ENCODE results near the gene MEX3B.

Gene MEX3B

DNA sequence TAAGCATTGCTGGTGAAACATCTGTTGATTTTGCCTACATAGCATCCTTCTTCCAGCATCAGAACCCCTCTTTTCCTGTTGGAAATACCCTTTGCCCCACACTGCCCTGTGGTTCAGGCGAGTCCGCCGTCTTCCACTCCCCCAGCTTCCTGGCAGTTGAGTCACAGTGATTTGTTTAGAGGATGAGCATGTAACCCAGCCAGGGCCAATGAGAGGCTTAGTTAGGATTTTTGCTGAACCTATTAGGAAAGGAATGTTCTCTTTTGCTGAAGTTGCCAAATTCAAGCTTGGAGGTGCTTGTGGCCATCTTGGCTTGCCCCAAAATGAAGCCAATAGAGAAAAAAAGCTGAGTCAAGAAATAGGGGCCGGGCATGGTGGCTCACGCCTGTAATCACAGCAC is 19.0 kb upstream of the MEX3B start:
- Histone ChIP-seq H3K4me3 (ENCODE audit: low read depth, low read length) (no peak overlapping the region), H3K4me1 (ENCODE audit: control insufficient read depth, insufficient read depth, low read length) (no peaks in the 10 kb centered on the region), H3K27me3 (ENCODE audit: control insufficient read depth, insufficient read depth, low read length) (peaks cover 64% of the 10 kb centered on the region), H3K9ac (ENCODE audit: low read depth, low read length) (no peak overlapping the region), H3K9me3 (ENCODE audit: control insufficient read depth, insufficient read depth, low read length) (no peaks in the 10 kb centered on the region), H3K36me3 (ENCODE audit: control insufficient read depth, insufficient read depth, low read length) (no peaks in the 10 kb centered on the region)

DNA sequence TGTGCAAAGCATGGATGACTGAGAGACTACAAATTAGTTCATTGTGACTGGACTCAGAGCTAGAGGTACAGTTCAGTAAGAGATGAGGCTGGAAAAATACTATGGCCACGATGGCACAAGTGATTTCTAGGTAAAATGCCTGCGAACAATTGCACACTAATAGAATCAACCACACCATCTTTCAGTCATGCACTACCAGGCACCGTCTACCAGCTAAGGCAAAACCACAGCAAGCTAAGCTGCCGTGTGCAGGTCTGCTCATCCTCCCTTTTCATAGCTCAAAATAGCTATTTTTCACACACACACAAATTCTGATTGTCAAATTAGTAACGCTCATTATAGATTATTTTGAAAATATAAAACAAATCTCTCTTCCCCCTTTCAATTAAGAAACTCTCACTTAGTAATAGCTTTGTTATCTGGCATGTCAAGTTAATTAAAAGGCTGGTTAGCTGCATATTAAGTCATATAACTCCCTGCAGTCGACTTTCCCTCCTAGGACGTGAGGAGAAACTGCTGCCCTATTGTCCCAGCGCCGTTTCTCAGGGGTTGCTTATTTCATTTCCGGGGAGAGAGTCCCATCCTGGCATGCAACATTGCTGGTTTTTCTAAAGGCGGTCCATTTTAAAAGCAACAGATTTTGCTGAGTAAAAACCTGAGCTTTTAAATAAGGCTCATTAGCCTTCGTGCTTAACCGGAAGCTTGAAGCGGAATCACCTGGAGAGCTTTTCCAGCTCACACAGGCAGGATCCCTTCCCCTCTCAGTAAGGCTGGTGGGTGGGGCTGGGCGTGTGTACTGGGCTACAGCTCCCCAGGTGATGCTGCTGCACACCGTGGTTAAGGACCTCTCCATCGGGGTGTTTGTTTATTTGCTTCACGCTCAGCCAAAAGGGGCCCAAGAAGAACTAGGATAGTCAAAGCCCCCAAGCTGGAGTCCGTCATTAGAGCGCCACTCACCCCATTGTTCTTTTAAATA is 16.9 kb upstream of the MEX3B start:
- Histone ChIP-seq H3K36me3 (ENCODE audit: control insufficient read depth, insufficient read depth, low read length) (no peaks in the 10 kb centered on the region), H3K4me3 (ENCODE audit: low read depth, low read length) (peak overlapping the region; percentile 40), H3K9ac (ENCODE audit: low read depth, low read length) (no peak overlapping the region), H3K9me3 (ENCODE audit: control insufficient read depth, insufficient read depth, low read length) (no peaks in the 10 kb centered on the region), H3K27me3 (ENCODE audit: control insufficient read depth, insufficient read depth, low read length) (peaks cover 83% of the 10 kb centered on the region), H3K4me1 (ENCODE audit: control insufficient read depth, insufficient read depth, low read length) (peaks cover 5% of the 10 kb centered on the region)

DNA sequence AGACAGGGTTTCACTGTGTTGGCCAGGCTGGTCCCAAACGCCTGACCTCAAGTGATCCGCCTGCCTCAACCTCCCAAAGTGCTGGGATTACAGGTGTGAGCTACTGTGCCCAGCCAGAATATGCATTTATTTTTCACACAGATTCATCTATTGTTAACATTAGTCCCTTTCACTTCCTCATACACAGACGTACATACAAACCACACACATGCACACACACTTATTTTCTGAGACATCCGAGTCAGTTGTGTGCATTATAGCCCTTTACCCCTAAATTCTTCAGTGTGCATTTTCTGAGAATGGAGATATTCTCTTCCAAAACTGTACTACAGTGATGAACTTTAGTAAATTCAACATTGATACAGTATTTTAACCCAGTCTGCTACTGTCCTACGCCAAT is 15.0 kb upstream of the MEX3B start:
- Histone ChIP-seq H3K9ac (ENCODE audit: low read depth, low read length) (no peak overlapping the region), H3K27me3 (ENCODE audit: control insufficient read depth, insufficient read depth, low read length) (peaks cover 97% of the 10 kb centered on the region), H3K4me1 (ENCODE audit: control insufficient read depth, insufficient read depth, low read length) (peaks cover 17% of the 10 kb centered on the region), H3K9me3 (ENCODE audit: control insufficient read depth, insufficient read depth, low read length) (no peaks in the 10 kb centered on the region), H3K36me3 (ENCODE audit: control insufficient read depth, insufficient read depth, low read length) (no peaks in the 10 kb centered on the region), H3K4me3 (ENCODE audit: low read depth, low read length) (no peak overlapping the region)

DNA sequence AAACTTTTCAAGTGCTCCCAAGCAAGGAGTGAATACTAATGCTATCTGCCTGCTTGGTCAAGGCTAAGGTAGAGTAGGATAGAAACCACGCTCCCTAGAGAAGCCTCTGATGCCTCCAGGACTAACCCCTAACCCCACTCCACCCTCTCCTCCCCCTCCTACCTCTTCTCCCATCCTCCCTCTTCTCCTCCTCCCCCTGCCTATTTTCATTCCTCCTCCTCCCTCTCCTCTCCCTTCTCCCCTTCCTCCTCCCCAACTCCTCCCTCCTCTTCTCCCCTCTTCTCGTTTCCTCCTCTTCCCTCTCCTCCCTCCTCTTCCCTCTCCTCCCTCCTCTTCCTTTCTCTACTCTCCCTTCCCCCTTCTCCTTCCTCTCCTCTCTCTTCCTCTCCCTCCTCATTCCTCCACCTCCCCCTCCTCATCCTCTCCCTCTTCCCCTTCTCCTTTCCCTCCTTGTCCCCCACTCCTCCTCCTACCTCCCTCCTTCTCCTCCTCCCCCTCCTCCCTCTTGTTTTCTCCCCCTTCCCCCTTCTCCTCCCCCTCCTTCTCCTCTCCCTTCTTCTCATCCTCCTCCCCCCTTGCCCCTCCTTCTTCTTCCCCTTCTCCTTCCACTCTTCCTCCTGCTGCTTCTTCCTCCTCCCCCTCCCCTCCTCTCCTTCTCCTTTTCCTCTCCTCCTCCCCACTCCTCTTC is 12.8 kb upstream of the MEX3B start:
- Histone ChIP-seq H3K4me3 (ENCODE audit: low read depth, low read length) (peak overlapping the region; percentile 39), H3K4me1 (ENCODE audit: control insufficient read depth, insufficient read depth, low read length) (peaks cover 17% of the 10 kb centered on the region), H3K27me3 (ENCODE audit: control insufficient read depth, insufficient read depth, low read length) (peaks cover 82% of the 10 kb centered on the region), H3K9me3 (ENCODE audit: control insufficient read depth, insufficient read depth, low read length) (no peaks in the 10 kb centered on the region), H3K36me3 (ENCODE audit: control insufficient read depth, insufficient read depth, low read length) (no peaks in the 10 kb centered on the region), H3K9ac (ENCODE audit: low read depth, low read length) (no peak overlapping the region)

DNA sequence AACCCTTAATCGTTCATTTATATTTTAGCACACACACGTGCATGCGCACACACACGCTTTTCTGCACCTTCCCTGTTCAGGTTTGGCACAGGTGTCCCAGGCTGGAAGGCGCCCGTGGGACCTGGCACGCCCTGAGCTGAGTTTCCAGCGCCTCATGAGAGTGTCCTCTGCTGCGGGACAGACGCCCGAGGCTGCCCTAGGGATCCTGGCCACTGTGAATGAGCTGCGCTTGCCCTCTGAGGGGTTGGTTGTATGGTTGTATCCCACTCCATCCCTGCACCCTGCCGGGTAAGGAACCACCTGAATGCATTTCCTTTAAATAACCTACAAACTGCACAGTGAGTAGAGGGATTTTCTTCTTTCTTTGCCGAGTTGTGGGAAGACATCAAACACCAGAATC is 12.2 kb upstream of the MEX3B start:
- Histone ChIP-seq H3K9ac (ENCODE audit: low read depth, low read length) (no peak overlapping the region), H3K27me3 (ENCODE audit: control insufficient read depth, insufficient read depth, low read length) (peaks cover 81% of the 10 kb centered on the region), H3K4me1 (ENCODE audit: control insufficient read depth, insufficient read depth, low read length) (peaks cover 17% of the 10 kb centered on the region), H3K4me3 (ENCODE audit: low read depth, low read length) (peak overlapping the region; percentile 39), H3K9me3 (ENCODE audit: control insufficient read depth, insufficient read depth, low read length) (no peaks in the 10 kb centered on the region), H3K36me3 (ENCODE audit: control insufficient read depth, insufficient read depth, low read length) (no peaks in the 10 kb centered on the region)

DNA sequence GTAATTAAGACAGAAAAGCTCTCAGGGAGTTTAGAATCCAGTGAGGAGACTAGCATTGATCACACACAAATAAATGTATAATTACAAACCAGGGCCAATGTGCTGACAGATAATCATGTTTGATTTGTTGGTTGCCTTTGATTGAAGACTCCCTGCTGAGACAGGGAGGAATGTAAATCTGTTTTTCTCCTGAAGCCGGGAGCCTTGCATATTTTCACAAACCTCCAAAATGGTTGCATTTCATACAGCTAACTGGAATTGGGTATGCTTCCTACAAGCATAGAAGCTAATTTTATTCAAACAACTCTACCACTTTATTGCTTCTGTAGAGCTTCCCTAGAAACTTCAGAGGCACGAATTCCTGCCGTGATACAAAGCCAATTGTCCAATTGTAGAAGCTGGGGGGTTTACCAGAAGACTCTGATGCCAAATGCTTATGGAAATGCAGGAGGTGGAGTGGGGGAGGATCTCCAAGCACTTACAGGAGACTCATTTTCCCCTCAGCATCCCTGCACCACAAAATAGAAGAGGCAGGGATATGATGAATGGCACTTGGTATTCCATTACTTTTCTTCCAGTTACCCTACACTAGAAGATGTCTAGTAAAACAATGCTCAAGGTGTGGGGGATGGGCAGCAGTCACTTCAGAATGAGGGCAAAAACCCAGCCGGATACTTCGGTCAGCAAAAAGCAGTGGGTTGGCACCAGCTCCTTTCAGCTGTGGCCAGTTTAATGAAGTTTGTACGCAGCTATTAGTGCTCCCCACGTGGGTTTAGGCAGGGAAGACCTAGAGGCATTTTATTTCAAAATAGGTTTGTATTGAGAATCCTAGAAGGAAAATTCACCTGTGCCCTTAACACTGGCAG is 11.4 kb upstream of the MEX3B start:
- Histone ChIP-seq H3K27me3 (ENCODE audit: control insufficient read depth, insufficient read depth, low read length) (peaks cover 73% of the 10 kb centered on the region), H3K4me3 (ENCODE audit: low read depth, low read length) (peak overlapping the region; percentile 39), H3K4me1 (ENCODE audit: control insufficient read depth, insufficient read depth, low read length) (peaks cover 17% of the 10 kb centered on the region), H3K9me3 (ENCODE audit: control insufficient read depth, insufficient read depth, low read length) (no peaks in the 10 kb centered on the region), H3K9ac (ENCODE audit: low read depth, low read length) (no peak overlapping the region), H3K36me3 (ENCODE audit: control insufficient read depth, insufficient read depth, low read length) (no peaks in the 10 kb centered on the region)

DNA sequence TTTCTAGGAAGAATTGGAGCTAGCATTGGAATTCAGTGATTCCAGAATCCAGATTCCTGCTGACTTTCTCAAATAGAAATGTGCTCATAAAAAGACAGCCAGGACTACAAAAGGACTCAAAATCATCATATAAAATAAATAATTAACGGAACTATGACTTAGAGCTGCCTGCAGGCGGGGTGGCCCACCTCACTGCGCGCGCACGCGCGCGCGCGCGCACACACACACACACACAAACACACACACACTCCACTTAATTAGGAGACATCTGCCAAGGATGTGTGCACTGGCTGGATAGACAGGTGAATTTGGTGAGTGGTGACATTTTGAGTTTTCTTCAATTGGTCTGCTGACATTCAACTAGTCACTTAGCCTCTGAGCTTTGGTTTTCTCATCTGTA is 6.9 kb upstream of the MEX3B start:
- Histone ChIP-seq H3K27me3 (ENCODE audit: control insufficient read depth, insufficient read depth, low read length) (peaks cover 67% of the 10 kb centered on the region), H3K36me3 (ENCODE audit: control insufficient read depth, insufficient read depth, low read length) (no peaks in the 10 kb centered on the region), H3K9ac (ENCODE audit: low read depth, low read length) (no peak overlapping the region), H3K4me3 (ENCODE audit: low read depth, low read length) (no peak overlapping the region), H3K4me1 (ENCODE audit: control insufficient read depth, insufficient read depth, low read length) (peaks cover 12% of the 10 kb centered on the region), H3K9me3 (ENCODE audit: control insufficient read depth, insufficient read depth, low read length) (no peaks in the 10 kb centered on the region)

DNA sequence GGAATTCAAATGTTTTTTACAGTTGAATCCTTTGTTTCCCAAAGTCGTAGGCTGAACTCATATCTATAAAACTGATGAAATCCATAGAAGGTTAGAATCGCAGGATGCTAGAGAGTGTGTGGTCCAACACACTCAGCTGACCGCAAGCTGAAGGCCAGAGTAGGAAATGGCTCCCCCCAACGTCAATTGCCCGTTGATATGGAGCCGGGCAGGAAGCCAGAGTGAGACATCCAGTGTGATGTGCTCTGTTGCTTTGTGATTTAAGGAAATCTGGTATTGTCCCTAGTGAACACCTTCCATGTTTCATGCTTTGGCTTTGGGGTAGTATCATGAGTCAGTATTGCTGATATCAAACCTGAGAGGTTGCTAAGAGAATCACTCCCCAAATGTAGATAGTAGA is 5.8 kb upstream of the MEX3B start:
- no peak overlapping the region for H3K4me3 ChIP-seq (ENCODE audit: low read depth, low read length)
- peaks cover 2% of the 10 kb centered on the region for H3K4me1 ChIP-seq (ENCODE audit: control insufficient read depth, insufficient read depth, low read length)
- H3K9me3 ChIP-seq (ENCODE audit: control insufficient read depth, insufficient read depth, low read length), result no peaks in the 10 kb centered on the region
- H3K27me3 ChIP-seq (ENCODE audit: control insufficient read depth, insufficient read depth, low read length), result peaks cover 57% of the 10 kb centered on the region
- H3K9ac ChIP-seq (ENCODE audit: low read depth, low read length), result no peak overlapping the region
- H3K36me3 ChIP-seq (ENCODE audit: control insufficient read depth, insufficient read depth, low read length), result no peaks in the 10 kb centered on the region

DNA sequence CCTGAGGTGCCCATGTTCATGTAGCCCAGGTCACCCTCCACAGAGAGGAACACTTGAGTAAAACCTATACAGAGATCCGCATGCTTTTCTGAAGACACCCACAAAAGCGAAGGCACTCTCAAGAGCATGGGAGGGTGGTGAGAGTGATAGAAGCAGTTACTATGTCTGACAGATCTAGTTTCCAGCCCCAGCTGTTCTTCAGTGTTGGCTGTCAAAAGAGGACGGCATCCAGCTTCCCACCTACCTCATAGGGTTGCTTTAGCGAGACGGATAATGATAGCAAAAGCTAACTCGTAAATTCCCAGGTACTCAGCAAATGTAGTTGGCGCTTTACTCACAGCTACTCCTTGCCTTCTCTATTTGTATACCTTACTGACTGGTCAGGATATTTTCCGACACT is 3.0 kb upstream of the MEX3B start:
- Histone ChIP-seq H3K9me3 (ENCODE audit: control insufficient read depth, insufficient read depth, low read length) (no peaks in the 10 kb centered on the region), H3K9ac (ENCODE audit: low read depth, low read length) (no peak overlapping the region), H3K36me3 (ENCODE audit: control insufficient read depth, insufficient read depth, low read length) (no peaks in the 10 kb centered on the region), H3K4me1 (ENCODE audit: control insufficient read depth, insufficient read depth, low read length) (no peaks in the 10 kb centered on the region), H3K4me3 (ENCODE audit: low read depth, low read length) (no peak overlapping the region), H3K27me3 (ENCODE audit: control insufficient read depth, insufficient read depth, low read length) (peaks cover 46% of the 10 kb centered on the region)

DNA sequence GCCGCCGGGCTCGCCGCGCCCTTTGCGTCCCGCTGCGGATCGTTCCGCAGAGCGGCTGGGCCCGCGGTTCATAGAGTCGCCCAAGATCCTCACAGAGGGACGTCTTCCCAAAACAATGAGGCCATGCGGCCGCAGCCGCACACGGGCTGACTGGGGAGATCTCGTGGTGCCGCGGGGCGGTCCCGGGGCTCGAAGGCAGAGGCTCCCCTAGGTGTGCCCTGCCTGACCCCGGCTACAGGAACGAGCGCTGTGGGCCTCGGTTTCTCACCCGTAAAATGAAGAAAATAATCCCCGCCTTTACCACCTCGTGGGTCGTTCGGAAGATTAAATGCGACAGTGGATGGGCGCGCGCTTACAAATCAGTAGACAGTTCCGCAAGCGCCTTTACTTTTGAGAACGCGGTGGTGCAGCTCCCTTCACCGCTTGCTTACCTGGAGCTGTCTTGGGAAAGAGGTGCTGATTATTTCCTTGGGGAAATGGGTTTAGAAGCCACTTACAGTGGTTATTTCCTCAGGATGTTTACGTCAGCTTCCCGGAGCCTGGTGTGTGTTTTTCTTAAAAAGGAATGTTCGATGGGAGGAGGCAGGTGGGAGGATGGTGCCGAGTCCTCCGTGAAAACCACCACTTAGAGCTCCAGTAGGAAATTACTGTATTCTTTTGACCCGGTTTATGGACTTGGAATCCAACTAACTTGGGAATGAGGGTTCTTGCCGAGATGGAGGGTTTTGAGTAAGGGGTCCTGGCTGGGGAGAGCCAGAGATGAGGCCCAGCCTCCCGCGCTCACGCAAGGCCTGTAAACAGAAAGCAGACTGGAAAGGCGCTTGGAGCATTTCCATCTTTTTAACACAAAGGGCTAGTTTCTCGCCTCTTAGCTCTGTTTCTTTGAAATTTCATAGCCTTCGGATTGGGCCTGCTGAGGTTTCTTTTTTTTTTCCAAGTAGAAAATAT is 1.9 kb upstream of the MEX3B start:
- no peaks in the 10 kb centered on the region for H3K36me3 ChIP-seq (ENCODE audit: control insufficient read depth, insufficient read depth, low read length)
- H3K4me3 ChIP-seq (ENCODE audit: low read depth, low read length), result peak overlapping the region; percentile 60
- no peaks in the 10 kb centered on the region for H3K4me1 ChIP-seq (ENCODE audit: control insufficient read depth, insufficient read depth, low read length)
- H3K9me3 ChIP-seq (ENCODE audit: control insufficient read depth, insufficient read depth, low read length), result no peaks in the 10 kb centered on the region
- H3K9ac ChIP-seq (ENCODE audit: low read depth, low read length), result peak overlapping the region; percentile 41
- peaks cover 51% of the 10 kb centered on the region for H3K27me3 ChIP-seq (ENCODE audit: control insufficient read depth, insufficient read depth, low read length)
